ENCODE measurements around the gene DGKQ.

Gene DGKQ

DNA sequence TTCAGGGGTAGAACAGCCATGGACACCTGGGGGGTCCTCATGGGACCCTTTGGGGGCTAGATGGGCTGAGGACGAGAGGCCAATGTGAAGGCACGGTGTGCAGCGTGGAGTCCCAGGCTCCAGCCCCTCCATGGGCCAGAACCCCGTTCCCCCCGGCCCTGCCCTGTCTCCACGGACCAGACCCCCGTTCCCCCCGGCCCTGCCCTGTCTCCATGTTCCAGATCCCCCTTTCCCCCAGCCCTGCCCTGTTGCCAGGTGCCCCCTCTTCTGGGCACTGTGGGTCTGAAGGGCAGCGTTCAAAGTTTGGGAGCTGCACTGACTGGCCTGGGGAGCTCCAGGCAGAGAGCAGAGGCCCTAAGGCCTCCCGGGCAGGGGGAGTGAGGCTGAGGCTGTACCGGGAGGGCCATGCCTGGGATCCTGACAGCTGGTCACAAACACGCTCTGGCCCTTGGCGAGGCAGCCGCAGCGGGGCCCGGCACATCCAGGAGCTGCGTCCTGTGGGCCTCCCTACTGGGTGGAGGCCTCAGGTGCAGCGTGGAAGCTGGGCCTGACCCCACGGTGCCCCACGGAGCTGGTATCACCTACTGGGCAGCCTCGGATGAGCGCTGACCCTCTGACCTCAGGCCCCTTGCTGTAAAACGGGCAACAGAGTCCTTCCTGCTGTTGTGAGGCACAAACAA, 8.9 kb downstream of the DGKQ start:
- no peak for DNase-seq (ENCODE audit: low read depth, low spot score)
- no peak overlapping the region for H3K27ac ChIP-seq

DNA sequence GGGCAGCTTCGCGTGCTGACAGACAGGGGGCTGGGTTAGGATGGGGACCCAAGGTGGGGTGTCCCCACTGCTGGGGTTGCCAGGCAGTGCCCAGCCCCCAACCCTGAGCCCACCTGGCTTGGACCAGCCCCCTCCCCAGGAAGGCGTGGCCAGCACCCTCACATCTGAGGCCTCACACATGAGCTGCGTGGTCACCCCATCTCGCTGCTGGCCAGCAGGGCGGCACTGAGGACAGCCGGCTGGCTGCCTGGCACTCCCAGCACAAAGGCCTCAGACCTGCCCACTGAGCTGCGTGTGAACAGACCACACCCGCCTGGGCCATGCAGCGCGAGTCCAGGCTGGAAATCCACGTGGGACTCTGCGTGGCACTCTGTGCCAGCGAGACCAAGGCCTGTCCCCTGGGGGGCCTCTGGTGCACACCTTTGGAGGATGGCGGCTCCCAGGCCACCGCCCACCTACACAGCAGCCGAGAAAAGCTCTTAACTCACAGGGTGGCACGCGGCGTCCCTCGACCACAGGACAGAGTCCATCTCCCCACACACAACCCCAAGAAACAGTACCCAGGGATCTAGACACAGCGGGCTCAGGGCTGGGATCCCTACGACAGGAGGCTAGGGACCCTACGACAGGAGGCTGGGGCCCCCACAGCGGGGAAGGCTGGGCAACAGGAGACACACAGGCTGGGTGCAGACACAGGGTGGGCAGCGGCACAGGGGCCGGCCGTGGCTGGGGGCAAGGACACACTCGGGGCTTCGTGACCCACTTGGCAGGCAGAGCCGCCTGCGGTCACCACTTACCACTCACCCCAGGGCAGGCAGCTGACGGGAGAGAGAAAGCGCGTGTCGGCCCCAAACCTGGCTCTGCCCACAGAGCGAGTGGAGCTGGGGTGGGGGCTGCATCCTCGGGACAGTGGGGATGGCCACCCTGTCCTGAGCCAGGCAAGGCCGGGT, 9.8 kb downstream of the DGKQ start:
- DNase-seq (ENCODE audit: low read depth, low spot score) = no peak
- H3K27ac ChIP-seq = no peak overlapping the region

DNA sequence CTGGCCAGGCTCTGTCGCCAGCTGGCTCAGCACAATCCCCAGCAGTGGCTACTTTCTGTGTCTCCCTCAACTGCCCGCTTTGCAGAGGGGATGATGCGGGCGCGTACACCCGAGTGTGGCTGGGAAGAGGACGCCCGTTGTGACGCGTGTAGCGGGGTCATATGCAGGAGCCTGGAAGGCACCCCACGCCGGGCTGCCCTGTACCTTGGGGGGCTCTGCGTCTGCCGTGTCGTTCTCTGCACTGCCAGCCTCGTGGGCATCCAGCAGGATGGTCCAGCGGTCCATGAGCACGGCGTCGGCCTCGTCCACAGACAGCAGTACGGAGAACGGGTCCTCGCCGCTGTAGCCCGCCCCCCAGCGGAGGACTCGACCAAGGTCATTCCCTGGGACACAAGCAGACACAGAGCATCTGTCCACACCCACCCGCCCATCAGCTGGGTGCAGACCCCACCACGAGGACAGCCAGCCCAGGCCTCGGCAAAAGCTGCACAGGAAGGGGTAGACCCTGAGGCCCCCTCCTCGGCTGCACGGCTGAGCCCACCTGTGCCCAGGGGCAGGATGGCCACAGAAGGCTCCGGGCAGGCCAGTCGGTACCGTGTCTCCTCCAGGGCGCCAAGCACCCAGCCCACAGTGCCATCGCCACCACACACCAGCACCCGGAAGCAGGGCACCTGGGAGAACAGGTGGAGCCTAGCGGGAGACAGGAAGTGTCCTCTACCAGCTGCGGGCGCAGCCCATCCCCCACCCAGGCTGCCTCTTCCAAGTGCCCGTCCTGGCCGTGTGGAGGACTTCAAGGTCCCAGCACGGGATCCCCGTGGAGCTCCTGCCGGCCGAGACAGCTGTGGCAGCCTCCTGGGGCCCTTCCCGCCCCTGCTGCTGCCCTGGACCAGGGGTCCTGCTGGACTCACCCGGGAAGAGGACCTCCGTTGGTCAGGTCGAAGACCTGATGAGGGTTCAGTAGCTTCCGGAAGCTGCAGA, 10.8 kb downstream of the DGKQ start:
- DNase-seq (ENCODE audit: low read depth, low spot score) = no peak

DNA sequence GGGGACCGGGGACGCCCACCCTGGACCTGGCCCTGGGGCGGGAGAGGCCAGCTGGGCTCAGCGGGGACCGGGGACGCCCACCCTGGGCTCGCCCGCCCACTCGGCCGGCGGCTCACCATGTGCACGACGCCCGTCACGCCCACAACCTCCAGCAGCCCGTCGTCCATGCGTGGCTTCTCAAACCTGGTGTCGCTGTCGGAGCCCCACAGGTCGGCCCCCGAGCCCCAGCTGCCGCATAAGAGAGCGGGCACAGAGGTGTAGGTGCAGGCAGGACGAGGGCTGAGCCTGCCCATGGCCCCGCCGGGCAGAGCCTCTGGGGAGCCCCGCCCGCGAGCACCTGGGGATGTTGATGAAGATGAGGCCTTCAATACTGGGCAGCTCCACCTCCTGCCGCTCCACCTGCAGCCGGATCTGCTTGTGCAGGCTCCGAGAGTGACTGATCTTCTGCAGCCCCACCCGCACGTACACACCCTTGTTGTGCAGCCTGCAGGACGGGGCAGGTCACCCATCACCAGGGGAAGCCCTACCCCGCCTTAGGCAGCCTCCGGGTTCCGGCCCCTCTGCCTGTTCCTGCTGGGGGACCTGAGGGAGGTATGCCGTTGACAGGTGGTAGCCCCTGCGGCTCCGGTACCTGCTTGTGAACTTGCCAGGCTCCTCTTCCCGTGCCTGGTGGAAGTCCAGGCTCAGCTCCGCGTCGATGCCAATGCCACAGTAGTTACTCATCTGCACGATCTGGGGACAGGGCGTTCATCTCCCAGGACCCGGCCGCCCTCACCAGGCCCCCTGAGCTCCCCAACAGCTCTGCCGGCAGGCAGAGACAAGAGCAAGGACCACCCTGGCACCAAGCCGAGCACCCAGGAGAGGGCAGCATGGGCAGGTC, 11.8 kb downstream of the DGKQ start:
- DNase-seq (ENCODE audit: low read depth, low spot score) = no peak
- no peak overlapping the region for H3K27ac ChIP-seq

More for the DNA sequence above, 10.8 kb downstream of the DGKQ start:
- no peak overlapping the region for H3K27ac ChIP-seq

DNA sequence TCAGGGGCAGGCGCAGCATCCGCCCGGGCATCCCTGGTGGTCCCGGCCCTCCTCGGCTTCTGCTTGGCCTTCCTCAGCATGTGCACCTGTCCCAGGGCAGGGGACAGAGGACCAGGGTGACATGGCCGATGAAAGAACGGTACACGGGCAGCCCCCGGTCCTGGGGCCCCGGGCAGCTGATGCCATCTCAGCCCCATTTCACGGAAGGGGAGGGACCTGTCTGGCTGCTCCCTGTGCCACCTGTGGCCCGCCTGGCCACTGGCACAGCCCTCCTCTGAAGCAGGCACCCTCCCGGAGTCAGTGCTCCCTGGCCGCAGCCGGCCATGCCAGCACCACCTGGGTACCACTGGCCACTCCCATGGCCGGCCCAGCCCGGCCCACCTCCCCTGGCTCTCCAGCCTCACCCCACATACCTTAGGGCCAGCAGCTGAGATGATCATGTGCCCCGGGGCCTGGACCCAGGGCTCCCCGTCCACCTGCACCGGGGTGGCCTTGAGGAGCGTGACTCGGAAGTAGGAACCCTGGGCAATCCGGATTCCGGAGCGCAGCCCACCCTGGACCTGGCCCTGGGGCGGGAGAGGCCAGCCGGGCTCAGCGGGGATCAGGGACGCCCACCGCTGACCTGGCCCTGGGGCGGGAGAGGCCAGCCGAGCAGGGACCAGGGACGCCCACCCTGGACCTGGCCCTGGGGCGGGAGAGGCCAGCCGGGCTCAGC, 12.6 kb downstream of the DGKQ start:
- H3K27ac ChIP-seq = no peak overlapping the region
- no peak for DNase-seq (ENCODE audit: low read depth, low spot score)

DNA sequence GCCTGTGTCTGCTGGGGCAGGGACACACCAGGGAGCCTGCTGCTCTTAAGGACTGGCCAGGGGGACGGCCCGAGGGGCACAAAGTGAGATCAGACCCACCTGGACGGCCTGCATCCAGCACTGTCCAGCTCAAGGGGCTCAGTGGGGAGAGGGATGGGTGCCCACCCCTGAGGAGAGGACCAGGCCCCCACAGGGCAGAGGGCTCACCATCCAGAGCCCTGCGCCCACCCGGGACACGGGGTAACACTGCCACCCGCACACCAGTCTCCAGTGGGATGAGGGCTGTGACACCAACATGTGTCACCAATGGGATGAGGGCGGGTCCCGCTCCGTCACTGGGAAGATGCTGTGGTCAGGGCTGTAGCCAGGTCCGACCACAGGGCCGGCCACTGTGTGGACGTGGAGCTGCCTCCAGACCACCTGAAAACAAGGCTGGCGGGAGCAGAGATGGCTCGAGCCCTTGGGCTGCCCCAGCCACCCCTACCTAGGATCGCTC, 13.2 kb downstream of the DGKQ start:
- no peak overlapping the region for H3K27ac ChIP-seq
- DNase-seq (ENCODE audit: low read depth, low spot score) = no peak

DNA sequence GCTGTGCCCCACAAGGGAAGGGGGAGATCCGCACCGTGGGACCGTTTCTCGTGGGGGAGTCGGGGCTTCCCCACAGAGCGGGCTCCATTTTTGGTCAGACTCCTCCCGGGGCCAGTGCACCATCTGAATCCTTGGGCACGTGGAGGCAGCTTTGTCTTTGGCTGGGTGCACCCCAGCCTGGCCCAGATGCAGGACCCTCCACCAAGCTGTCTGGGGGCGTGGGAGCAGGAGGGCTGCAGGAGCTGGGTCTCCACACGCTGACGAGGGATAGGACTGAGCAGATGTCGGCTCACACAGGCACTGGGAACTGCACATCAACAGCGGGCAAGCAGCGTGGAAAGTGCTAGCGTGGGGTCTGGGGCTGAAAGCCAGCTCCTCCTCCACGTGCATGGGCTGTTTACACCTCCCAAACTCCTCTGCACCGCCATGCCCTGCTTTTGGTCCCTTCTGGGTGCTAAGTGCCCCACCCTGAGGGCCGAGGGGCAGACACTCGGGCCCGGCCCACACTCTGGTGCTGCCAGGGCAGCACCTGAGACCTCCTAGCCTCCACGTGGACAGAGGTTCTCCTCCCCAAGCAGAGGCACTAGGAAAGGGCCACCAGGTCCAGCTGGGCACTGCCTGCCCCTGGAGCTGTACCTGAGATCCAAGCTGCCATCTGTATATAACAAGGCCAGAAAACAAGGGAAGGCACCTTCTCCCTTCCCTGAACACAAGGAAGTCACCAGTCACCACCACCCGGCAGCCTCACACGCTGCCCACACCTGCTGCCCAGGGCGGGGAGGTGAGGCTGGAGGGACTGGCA, 13.8 kb downstream of the DGKQ start:
- DNase-seq (ENCODE audit: low read depth, low spot score) = no peak
- no peak overlapping the region for H3K27ac ChIP-seq

DNA sequence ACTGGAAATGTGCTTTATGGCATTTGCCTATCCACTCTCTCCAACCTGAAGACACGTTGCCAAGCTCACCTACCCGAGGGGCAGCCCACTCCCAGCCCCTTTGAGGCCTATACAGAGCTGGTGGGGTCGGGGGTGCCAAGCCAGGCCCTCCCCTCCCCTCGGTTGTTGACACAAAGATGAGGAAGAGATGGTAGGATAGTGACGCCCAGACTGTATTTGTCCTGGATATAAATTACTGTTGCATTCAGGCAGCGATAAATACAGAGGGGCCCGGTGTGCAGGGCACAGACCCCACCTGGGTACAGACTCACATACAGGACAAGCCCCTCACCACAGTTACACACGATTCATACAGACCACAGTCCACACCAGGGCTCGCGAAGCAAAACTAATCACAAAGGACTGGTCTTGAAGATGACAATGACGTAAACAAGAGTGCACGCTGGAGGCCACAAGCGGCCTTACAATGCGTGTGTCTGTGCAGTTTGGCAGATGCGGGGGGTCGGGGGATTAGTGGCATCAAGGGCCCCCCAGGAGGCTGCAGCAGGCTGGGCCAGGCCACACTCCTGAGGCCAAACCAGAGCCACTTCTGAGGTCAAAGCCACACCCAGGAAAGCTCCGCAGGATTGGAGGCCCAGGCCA, 14.6 kb downstream of the DGKQ start:
- H3K27ac ChIP-seq = no peak overlapping the region
- DNase-seq (ENCODE audit: low read depth, low spot score) = no peak

DNA sequence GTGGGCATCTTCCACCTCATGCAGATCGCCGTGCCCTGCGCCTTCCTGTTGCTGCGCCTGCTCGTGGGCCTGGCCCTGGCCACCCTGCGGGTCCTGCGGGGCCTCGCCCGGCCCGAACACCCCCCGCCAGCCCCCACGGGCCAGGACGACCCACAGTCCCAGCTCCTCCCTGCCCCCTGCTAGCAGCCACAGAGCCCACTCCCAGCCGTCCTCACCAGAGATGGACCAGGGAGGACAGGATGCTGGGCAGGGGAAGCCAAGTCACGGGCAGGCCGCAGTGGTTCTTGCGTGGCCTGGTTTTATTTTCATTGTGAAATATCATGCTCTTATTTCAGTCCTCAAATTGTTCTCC, 15.1 kb downstream of the DGKQ start:
- H3K27ac ChIP-seq = no peak overlapping the region
- DNase-seq (ENCODE audit: low read depth, low spot score) = no peak

DNA sequence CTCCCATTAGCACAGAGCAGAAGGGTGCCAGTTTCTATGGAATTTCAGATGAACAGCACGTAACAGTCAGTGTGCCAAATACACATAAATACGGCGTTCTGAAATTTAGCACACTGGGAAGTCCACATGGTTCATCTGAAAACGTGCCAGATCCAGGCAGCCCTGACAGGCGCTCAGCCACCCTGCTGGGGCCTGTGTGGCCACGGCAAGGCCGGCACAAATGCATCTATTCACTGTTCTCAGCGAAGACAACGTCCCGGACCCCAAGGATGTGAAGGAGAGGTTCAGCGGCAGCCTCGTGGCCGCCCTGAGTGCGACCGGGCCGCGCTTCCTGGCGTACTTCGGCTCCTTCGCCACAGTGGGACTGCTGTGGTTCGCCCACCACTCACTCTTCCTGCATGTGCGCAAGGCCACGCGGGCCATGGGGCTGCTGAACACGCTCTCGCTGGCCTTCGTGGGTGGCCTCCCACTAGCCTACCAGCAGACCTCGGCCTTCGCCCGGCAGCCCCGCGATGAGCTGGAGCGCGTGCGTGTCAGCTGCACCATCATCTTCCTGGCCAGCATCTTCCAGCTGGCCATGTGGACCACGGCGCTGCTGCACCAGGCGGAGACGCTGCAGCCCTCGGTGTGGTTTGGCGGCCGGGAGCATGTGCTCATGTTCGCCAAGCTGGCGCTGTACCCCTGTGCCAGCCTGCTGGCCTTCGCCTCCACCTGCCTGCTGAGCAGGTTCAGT, 15.6 kb downstream of the DGKQ start:
- DNase-seq (ENCODE audit: low read depth, low spot score) = no peak
- H3K27ac ChIP-seq = no peak overlapping the region

DNA sequence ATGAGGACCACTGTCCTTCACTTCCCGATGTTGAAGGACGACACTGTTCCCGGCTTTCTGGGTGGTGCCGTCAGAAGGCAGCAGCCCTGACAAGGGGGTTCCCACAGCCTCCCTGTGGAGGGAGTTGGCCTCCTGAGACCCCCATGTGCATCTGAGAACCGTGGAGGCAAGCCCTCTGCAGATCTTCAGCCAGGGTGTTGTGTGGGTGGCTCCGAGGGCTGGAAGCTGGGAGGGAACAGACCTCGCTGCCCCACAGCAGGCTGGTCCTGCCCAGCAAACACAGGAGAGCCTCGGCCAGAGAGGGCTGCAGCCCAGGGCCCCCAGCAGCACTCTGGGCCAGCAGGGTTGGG, 16.2 kb downstream of the DGKQ start:
- no peak overlapping the region for H3K27ac ChIP-seq
- DNase-seq (ENCODE audit: low read depth, low spot score) = no peak

DNA sequence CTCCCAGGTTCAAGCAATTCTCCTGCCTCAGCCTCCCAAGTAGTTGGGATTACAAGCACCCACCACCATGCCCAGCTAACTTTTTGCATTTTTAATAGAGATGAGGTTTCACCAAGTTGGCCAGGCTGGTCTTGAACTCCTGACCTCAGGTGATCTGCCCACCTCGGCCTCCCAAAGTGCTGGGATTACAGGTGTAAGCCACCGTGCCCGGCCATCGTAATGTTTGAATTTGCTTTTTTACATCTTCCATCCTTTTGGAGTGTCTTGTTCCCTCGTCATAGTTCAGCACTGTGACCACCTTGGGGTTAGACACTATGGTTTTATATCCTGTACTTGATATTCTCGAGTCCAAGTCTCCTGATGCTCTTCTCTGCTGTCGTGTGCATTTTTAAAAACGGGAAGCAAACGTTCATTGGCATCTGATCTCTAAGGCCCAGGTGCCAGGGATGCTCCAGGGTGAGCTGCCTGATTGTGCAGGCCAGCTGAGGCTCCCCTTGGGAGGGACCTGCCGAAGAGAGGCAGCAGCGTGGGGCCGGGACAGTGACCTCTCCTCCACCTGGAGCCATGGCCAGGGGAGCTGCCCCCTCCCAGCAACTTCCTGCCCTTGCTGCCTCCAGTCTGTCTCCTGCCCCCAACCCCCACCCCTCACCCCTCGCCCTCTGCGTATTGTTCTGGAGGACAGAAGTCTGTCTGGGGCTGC, 16.7 kb downstream of the DGKQ start:
- H3K27ac ChIP-seq = no peak overlapping the region
- DNase-seq (ENCODE audit: low read depth, low spot score) = no peak

DNA sequence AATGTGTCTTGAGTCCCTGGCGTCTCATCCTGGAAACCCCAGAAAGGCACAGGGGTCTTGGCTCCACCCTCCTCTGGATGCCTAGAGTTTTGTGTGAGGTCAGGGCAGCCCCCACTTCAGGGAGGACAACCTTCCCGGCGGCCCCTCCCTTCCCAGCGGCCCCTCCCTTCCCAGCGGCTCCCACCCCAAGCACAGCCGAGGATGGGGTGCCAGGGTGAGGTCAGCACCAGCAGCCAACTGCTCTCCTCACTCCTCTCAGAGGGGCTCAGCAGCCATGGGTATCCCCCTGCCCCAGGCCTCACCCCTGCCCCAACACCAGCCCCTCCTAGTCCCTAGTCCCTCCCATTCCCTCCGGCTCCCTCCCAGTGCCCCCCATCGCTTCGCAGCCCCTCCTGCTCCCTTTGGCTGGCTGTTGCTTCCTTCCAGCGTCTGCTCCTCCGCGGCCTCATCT, 17.4 kb downstream of the DGKQ start:
- no peak overlapping the region for H3K27ac ChIP-seq

DNA sequence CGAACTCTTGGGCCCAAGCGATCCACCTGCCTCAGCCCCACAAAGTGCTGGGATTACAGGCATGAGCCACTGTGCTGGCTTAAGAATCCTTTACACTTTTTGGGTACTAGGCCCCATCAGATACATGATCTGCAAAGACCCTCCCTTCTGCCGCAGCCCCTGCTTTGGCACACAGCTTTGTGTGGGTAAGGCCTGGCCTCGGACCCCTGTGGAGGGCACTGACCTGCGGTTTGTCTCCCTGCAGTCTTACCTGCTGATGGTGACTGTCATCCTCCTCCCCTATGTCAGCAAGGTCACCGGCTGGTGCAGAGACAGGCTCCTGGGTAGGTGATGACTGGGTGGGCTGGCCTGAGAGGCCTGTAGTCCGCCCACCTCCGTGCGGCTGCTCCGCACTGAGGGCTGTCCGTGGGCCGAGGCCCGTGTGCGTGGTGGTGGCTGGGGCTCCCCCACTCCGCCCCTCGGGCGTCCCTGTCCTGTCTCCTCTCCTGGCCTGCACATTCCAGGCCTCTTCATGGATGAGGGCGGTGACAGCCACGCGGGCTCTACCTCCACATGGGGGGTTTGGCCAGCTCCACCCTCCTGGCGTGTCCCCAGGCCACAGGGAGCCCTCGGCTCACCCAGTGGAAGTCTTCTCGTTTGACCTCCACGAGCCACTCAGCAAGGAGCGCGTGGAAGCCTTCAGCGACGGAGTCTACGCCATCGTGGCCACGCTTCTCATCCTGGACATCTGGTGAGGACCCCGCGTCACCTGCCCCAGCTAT, 18.0 kb downstream of the DGKQ start:
- no peak for DNase-seq (ENCODE audit: low read depth, low spot score)
- no peak overlapping the region for H3K27ac ChIP-seq

More for the DNA sequence above, 17.4 kb downstream of the DGKQ start:
- DNase-seq (ENCODE audit: low read depth, low spot score) = no peak

DNA sequence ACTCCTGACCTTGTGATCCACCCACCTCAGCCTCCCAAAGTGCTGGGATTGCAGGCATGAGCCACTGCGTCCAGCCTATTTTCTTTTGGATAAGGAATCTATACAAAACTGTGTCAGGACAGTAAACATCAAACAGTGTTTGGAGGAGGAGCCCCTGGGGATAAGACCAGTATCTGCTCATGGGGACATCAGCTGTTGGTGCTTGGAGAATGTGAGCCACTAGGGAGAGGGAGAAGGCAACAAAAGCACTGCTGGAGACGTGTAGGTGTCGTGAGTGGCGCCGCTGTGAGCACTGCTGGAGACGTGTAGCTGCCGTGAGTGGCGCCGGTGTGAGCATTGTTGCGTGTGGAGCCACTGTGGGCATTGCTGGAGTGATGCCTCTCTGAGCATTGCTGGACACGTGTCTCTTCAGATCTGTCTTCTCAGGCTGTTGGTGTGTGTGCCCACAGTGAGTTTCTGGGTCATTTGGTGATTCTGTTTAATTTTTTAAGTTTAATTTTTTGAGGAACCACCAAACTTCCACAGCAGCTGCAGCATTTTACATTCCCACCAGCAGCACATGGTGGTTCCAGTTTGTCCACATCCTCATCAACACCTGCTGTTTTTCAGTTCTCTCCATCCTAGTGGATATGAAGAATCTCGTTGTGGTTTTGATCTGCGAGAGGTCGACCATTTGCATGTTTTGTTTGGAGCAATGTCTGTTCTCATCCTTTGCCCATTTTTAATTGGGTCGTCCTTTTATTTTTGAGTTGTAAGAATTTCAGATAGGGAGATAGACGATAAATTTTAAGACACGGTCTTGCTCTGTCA, 19.0 kb downstream of the DGKQ start:
- DNase-seq (ENCODE audit: low read depth, low spot score) = no peak
- no peak overlapping the region for H3K27ac ChIP-seq
